H9 (cell line): ENCODE results near the gene CTSH. TPM values are rescaled to one million over a fixed set of nuclear protein-coding genes. Genes with fewer than 3 reads are reported as not detected.
A peak's percentile ranks its signal among the peaks of the same experiment; 100 is the strongest.
"Not testable (repeated sequence)": the region's sequence is repeated elsewhere in the genome, so short reads cannot be mapped to it uniquely, and the experiment has no call there.

Experiments used
- DNase-seq: peaks from one replicate; pipeline ENCODE4 v3.0.0-alpha.2; 2017
- H2AFZ ChIP-seq: one replicate; pipeline ENCODE4 v1.6.1; 2013; ENCODE audit warnings: mild to moderate bottlenecking, low read length, control low read depth, moderate library complexity
- H2AK5ac ChIP-seq: 2 replicates; pipeline ENCODE4 v1.6.1; 2013; ENCODE audit warnings: low read length, control low read depth, mixed read lengths; ENCODE audit not compliant: insufficient read length
- H2BK120ac ChIP-seq: one replicate; pipeline ENCODE4 v1.6.1; 2013; ENCODE audit warnings: low read depth, mild to moderate bottlenecking, low read length, control low read depth, inconsistent platforms; ENCODE audit not compliant: poor library complexity, severe bottlenecking
- H2BK12ac ChIP-seq: 2 replicates; pipeline ENCODE4 v1.6.1; 2013; ENCODE audit warnings: low read length, control low read depth, mixed read lengths, low read depth; ENCODE audit not compliant: insufficient read length
- H2BK15ac ChIP-seq: 2 replicates; pipeline ENCODE4 v1.6.1; 2013; ENCODE audit warnings: low read depth, low read length, control low read depth
- H2BK20ac ChIP-seq: one replicate; pipeline ENCODE4 v1.6.1; 2013; ENCODE audit warnings: low read depth, mild to moderate bottlenecking, low read length, control low read depth, inconsistent platforms; ENCODE audit not compliant: poor library complexity, severe bottlenecking
- H2BK5ac ChIP-seq: 2 replicates; pipeline ENCODE4 v1.6.1; 2013; ENCODE audit warnings: low read length, control low read depth, mixed read lengths; ENCODE audit not compliant: insufficient read length
- H3K14ac ChIP-seq: 2 replicates; pipeline ENCODE4 v1.6.1; 2013; ENCODE audit warnings: low read length, control low read depth; ENCODE audit not compliant: insufficient read depth
- H3K18ac ChIP-seq: 2 replicates; pipeline ENCODE4 v1.6.1; 2013; ENCODE audit warnings: low read depth, mild to moderate bottlenecking, mixed read lengths, low read length, control low read depth; ENCODE audit not compliant: insufficient read length
- H3K23ac ChIP-seq: 2 replicates; pipeline ENCODE4 v1.6.1; 2013; ENCODE audit warnings: low read length, control low read depth, mixed read lengths, low read depth; ENCODE audit not compliant: insufficient read length
- H3K23me2 ChIP-seq: 2 replicates; pipeline ENCODE4 v1.6.1; 2013; ENCODE audit warnings: low read depth, mild to moderate bottlenecking, mixed read lengths, low read length, control low read depth; ENCODE audit not compliant: insufficient read length, poor library complexity, severe bottlenecking
- H3K27ac ChIP-seq: 2 replicates; pipeline ENCODE4 v1.5.1; 2013; ENCODE audit warnings: low read length, control low read depth, mixed read lengths, low read depth; ENCODE audit not compliant: insufficient read length
- H3K27me3 ChIP-seq: 2 replicates; pipeline ENCODE4 v1.6.1; 2013; ENCODE audit warnings: low read length, control low read depth, inconsistent platforms; ENCODE audit not compliant: insufficient read depth
- H3K4ac ChIP-seq: 2 replicates; pipeline ENCODE4 v1.6.1; 2013; ENCODE audit warnings: low read depth, mild to moderate bottlenecking, control low read depth, inconsistent platforms, low read length, moderate library complexity
- H3K4me1 ChIP-seq: 2 replicates; pipeline ENCODE4 v1.6.1; 2013; ENCODE audit warnings: low read length, control low read depth, inconsistent platforms; ENCODE audit not compliant: insufficient read depth
- H3K4me2 ChIP-seq: 2 replicates; pipeline ENCODE4 v1.6.1; 2013; ENCODE audit warnings: low read length, control low read depth, mixed read lengths; ENCODE audit not compliant: insufficient read length, insufficient read depth
- H3K56ac ChIP-seq: 2 replicates; pipeline ENCODE4 v1.6.1; 2013; ENCODE audit warnings: low read depth, mild to moderate bottlenecking, mixed read lengths, low read length, control low read depth; ENCODE audit not compliant: insufficient read length
- H3K79me1 ChIP-seq: 2 replicates; pipeline ENCODE4 v1.6.1; 2013; ENCODE audit warnings: low read depth, mild to moderate bottlenecking, moderate library complexity, low read length, control low read depth, inconsistent platforms; ENCODE audit not compliant: insufficient read depth, poor library complexity, severe bottlenecking
- H3K79me2 ChIP-seq: 2 replicates; pipeline ENCODE4 v1.6.1; 2013; ENCODE audit warnings: low read length, control low read depth, inconsistent platforms; ENCODE audit not compliant: insufficient read depth
- H3K9ac ChIP-seq: 2 replicates; pipeline ENCODE4 v1.6.1; 2013; ENCODE audit warnings: low read length, control low read depth, mixed read lengths; ENCODE audit not compliant: insufficient read length; ENCODE audit errors: extremely low read depth
- H3K9me3 ChIP-seq: one replicate; pipeline ENCODE4 v1.6.1; 2013; ENCODE audit warnings: low read depth, low read length, inconsistent platforms; ENCODE audit not compliant: control insufficient read depth
- H3T11ph ChIP-seq: one replicate; pipeline ENCODE4 v1.6.1; 2013; ENCODE audit warnings: mild to moderate bottlenecking, low read length, control low read depth, inconsistent platforms
- H4K20me1 ChIP-seq: one replicate; pipeline ENCODE4 v1.6.1; 2013; ENCODE audit not compliant: control insufficient read depth, insufficient read length, insufficient read depth
- H4K5ac ChIP-seq: 2 replicates; pipeline ENCODE4 v1.6.1; 2013; ENCODE audit warnings: low read depth, mild to moderate bottlenecking, mixed read lengths, low read length, control low read depth; ENCODE audit not compliant: insufficient read length
- H4K8ac ChIP-seq: replicated peaks from 2 replicates; pipeline ENCODE4 v1.6.1; 2013; ENCODE audit warnings: low read length, control low read depth, mixed read lengths, low read depth; ENCODE audit not compliant: insufficient read length
- H4K91ac ChIP-seq: 2 replicates; pipeline ENCODE4 v1.6.1; 2013; ENCODE audit warnings: low read depth, mild to moderate bottlenecking, moderate library complexity, mixed read lengths, low read length, control low read depth; ENCODE audit not compliant: insufficient read length
- H3K27ac Mint-ChIP-seq, 3 experiments: 2 replicates in 2 of 3; 3 replicates in 1 of 3; pipeline ENCODE4 v1.8.0; 2020 to 2021; ENCODE audit warnings: mixed read lengths in 3 of 3, mild to moderate bottlenecking in 1 of 3, moderate library complexity in 1 of 3
- H3K27me3 Mint-ChIP-seq: 2 replicates; pipeline ENCODE4 v1.8.0; 2021; ENCODE audit warnings: low read depth, mild to moderate bottlenecking, moderate library complexity, mixed read lengths
- H3K36me3 Mint-ChIP-seq, 3 experiments: 2 replicates in 2 of 3; 3 replicates in 1 of 3; pipeline ENCODE4 v1.8.0; 2020 to 2021; ENCODE audit warnings: low read depth in 3 of 3, mixed read lengths in 3 of 3; ENCODE audit not compliant: insufficient read depth in 1 of 3
- H3K4me1 Mint-ChIP-seq, 2 experiments: 2 replicates each; pipeline ENCODE4 v1.8.0; 2020; ENCODE audit warnings: mixed read lengths in 2 of 2
- H3K4me3 Mint-ChIP-seq, 2 experiments: 2 replicates in 1 of 2; 3 replicates in 1 of 2; pipeline ENCODE4 v1.8.0; 2020 to 2021; ENCODE audit warnings: mild to moderate bottlenecking in 2 of 2, mixed read lengths in 2 of 2, moderate library complexity in 1 of 2
- H3K9me3 Mint-ChIP-seq, 2 experiments: 2 replicates in 1 of 2; 3 replicates in 1 of 2; pipeline ENCODE4 v1.8.0; 2020; ENCODE audit warnings: mild to moderate bottlenecking in 2 of 2, mixed read lengths in 2 of 2, moderate library complexity in 1 of 2
- WGBS: extraction: QIAGEN DNeasy Blood & Tissue Kit; methylation state at CpG from one replicate; pipeline ENCODE4 v1.1.7; 2013; ENCODE audit warnings: missing lambda C conversion rate, low lambda C conversion rate, mixed read lengths; ENCODE audit not compliant: insufficient read length; ENCODE audit errors: extremely low coverage; 5-methylcytosine and 5-hydroxymethylcytosine counted together
- total RNA-seq: library from RNA; stranded (reverse); gene quantifications from 2 replicates; pipeline ENCODE4 v1.2.1, GENCODE V29; 2021

The CTSH gene
- total RNA-seq, 1 experiment from 2014 or later = 15.5 TPM

GRCh38 chr15:78900819-78901533 is 43.9 kb downstream of the CTSH start:
- H3K4me3 Mint-ChIP-seq, H3K23me2 ChIP-seq, H3T11ph ChIP-seq, H3K79me1 ChIP-seq, H2BK15ac ChIP-seq, H3K79me2 ChIP-seq, H4K20me1 ChIP-seq, H3K9me3 Mint-ChIP-seq, H3K4ac ChIP-seq, H3K56ac ChIP-seq, H3K9ac ChIP-seq, H3K9me3 ChIP-seq, H2AFZ ChIP-seq, H3K14ac ChIP-seq, H3K27me3 ChIP-seq, H2AK5ac ChIP-seq, H3K27me3 Mint-ChIP-seq, H3K4me1 ChIP-seq, H2BK12ac ChIP-seq, H4K8ac ChIP-seq, H2BK20ac ChIP-seq, H3K4me1 Mint-ChIP-seq, H3K23ac ChIP-seq, H2BK5ac ChIP-seq, H4K91ac ChIP-seq, DNase-seq, H3K18ac ChIP-seq, H4K5ac ChIP-seq, H3K27ac ChIP-seq, H3K4me2 ChIP-seq, H2BK120ac ChIP-seq: not testable (repeated sequence)
- H3K36me3 Mint-ChIP-seq = peaks cover 47 to 94% (median 94%) of the 10 kb centered on the region in 3 experiments
- WGBS = no CpG with 5 or more reads among the region's 14 CpGs
- H3K27ac Mint-ChIP-seq = peak overlapping the region in 1 of 3 experiments; percentile 68; a peak in 1 of 7 replicates
